GM15510 (cell line): ENCODE data around the gene SLCO4A1.

Experiments
- POLR2A ChIP-seq: IDR thresholded peaks from 3 replicates; pipeline ENCODE4 v1.6.1; 2011; ENCODE audit warnings: borderline replicate concordance; ENCODE audit not compliant: insufficient read length; ENCODE audit errors: extremely low read depth

The SLCO4A1 gene

DNA sequence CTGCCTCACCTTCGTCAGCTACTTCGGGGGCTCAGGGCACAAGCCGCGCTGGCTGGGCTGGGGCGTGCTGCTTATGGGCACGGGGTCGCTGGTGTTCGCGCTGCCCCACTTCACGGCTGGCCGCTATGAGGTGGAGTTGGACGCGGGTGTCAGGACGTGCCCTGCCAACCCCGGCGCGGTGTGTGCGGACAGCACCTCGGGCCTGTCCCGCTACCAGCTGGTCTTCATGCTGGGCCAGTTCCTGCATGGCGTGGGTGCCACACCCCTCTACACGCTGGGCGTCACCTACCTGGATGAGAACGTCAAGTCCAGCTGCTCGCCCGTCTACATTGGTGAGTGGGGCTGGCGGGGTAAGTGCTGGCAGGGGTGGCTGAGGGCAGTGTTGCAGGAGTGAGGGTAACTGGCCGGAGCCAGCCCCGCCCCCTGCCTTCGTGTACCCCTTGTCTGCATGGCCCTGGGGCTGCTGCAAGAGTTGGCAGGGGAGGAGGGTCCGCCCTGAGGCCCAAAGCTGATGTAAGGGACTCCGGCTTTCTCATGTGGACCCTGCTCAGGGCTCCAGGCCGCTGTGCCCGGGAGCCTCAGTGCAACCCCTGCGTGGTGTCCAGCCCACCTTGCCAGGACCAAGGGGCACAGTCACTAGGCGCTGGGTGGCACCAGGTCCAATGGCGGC is 14.8 kb downstream of the SLCO4A1 start:
- TF ChIP-seq POLR2A, result no peak

DNA sequence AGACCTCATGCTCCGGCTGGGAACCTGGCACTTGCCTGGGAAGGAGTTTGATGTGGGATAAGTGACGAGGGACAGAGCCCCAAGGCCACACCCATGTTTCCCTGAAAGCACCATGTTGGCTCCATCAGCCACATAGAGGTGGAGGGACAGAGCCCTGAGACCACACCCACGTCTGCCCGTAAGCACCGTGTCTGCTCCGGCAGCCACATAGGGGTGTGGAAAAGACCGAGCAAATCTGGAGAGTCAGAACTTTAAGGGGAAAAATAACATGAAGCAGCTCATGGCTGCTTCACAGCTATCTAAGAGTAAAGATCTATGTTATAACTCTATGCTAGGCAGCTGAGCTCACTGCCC is 15.3 kb downstream of the SLCO4A1 start:
- no peak for TF ChIP-seq POLR2A

DNA sequence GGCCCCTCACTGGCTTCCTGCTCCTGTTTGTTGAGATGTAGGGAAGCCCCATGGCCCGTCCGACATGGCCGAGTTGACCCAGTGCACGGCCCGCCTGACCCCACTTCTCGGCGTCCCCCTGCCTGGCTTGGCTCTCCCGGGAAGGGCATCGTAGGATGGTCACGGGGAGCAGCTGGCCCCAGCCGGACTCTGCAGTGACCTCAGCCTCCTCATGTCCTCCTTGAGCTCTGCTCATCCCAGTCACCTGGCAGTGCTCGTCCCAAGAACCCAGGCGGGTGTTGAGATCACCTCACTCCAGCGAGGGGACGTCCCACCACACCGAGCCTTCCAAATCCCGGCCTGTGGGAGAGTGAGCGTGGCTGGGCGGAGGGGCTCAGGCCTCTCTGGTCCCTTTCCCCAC is 15.7 kb downstream of the SLCO4A1 start:
- TF ChIP-seq POLR2A, result no peak

DNA sequence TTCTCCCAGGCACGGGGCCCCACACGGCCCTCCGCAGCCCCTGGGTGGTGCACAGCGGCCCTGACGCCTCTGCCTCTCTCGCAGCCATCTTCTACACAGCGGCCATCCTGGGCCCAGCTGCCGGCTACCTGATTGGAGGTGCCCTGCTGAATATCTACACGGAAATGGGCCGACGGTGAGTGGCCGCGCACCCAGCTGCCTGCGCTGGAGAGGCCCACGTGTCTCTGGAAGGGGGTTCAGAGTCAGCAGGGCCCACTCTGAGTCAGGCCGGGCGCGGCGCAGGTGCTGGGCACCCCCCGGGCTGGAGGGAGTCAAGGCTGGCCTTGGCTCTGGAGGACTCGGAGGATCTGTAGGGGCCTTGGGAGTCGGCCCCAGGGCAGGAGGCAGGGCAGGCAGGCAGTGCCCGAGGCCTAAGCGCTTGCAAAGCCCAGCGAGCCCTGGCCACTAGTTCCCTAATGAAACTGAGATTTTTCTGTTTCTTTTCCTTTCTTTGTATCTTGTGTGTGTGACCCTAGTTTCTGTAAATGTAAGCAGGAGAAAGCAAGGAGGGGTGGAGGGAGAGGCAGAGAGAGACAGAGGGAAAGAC is 16.4 kb downstream of the SLCO4A1 start:
- no peak for TF ChIP-seq POLR2A

DNA sequence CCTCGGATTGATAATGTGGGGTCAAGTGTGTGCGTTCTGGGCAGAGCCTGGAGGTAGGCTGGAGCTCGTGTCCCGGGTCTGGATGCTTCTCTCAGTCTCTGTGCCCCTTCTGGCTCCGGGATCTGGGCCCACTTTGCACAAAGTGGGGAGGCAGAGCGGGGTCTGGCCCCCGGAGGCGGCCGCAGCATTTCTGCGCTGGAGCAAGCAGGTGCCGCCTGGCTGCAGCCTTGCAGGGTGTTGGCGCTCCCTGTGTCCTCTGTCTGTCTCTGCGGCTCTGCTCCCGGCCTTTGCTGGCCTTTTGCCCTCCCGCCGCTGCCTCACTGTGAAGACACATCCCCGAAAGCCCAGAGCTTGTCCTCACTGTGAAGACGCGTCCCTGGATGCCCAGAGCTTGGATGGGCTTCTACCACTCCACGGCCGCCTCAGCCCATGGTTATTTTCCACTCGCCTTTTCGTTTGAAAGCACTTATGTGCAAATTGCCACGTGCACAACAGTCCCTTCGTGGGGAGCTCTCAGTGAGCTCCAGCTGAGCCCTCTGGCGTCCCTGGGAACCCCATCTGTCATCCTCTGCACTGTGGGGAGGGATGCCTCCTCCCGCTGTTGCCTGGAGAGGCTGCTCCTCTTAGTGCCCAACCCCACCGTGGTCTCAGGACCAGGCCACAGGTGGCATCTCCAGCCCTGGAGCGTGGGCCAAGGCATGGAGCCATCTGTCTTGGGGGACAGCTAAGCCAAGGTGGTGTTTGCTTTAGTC is 17.4 kb downstream of the SLCO4A1 start:
- TF ChIP-seq POLR2A, result no peak

DNA sequence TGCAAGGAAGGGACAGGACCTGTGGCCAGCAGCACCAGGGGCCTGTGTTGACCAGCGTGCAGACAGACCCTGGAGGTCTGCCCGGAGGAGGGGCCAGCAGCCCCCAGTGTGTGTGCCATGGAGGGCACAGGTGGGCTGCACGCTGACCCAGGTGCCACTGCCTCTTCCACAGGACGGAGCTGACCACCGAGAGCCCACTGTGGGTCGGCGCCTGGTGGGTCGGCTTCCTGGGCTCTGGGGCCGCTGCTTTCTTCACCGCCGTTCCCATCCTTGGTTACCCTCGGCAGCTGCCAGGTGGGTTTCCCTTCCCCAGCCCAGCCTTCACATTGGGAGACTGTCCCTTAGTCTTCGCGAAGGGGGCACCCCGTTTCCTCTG is 17.9 kb downstream of the SLCO4A1 start:
- TF ChIP-seq POLR2A, result no peak

DNA sequence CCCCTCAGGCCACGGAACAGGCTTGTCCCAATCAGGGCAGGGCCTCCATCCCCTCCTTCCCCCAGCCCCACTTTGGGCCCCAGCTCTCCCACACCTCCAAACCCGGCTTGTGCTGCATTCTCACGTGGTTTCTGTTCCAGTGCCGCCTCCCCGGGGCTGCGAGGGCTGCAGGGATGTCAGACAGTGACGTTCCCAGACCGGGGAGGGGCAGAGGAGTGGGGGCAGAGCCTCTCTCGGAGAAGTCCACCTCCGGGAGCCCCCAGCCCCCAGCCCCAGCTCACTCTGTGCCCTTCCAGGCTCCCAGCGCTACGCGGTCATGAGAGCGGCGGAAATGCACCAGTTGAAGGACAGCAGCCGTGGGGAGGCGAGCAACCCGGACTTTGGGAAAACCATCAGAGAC is 18.5 kb downstream of the SLCO4A1 start:
- no peak for TF ChIP-seq POLR2A

DNA sequence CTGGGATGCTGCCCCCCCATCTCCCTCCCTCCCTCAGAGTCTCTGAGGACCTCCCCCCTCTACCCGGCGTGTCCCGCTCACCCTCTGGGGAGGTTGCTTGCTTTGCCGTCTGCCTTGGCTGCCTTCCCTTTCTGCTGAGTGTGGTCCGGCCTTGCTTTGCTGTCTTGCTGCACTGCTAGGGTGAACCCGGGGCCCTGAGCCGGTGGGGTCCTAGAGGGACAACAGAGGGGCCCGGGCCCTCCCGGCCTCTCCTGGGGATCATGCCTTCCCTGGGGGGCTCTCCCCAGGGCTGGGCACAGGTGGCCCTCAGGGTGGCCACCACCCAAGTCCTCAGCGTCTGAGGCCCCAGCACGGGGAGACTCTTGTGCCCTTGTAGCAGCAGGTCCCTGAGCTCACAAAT is 19.3 kb downstream of the SLCO4A1 start:
- no peak for TF ChIP-seq POLR2A

DNA sequence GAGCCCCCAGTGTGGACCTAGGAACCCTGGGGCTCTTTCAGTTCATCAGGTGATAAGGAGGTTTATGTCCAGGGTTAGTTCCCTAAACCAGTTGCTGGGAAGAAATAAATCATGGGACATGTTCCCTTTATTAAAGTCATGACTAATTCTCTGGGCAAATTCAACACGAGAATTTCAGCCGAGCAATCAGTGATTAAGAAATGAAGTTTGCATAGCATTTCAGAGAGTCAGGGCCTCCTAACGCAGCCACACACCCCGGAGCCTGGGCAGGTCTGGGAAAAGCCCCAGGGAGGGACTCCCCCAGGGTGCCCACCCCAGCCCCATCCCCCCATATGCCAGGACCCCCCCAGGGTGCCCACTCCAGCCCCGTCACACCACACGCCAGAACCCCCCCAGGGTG is 20.1 kb downstream of the SLCO4A1 start:
- no peak for TF ChIP-seq POLR2A

DNA sequence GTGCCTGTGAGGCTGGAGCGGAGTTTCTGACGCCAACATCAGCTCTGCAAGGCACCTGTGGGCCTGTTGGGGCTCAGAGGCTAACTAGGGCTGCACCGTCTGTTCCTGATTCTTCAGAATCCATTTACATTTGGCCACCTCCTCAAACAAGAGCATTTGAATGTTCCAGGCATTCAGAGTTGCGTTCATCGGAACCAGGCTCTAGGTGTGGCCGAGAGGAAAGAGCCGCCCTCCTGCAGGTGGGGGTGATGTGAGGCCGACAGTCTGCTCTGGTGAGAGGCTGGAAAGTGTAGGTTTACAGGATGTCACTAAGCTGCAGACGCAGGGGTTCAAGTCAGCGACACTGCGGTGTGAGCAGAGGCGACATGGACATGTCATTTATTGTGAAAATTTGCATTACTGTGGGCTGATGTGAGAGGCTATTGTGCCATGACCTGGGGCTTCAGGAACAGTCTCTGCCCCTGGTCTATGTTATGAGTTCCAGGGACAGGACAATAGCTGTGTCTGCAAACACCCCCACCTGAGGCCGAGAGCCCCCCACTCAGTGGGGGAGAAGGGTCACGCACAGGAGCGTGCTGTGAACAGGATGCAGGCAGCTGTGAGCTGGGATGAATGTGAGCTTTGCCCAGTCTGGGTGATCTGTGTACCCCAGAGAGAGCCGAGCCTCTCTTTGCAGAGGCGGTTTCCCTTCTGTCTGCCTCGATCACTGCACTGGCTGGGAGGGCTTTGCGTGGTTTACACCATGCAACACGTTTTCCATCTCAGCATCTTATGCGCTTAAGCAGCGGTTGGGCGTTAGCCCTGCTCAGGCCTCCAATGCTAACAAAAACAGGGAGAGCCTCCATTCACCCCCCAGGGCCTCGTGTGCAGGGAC is 21.1 kb downstream of the SLCO4A1 start:
- no peak for TF ChIP-seq POLR2A

DNA sequence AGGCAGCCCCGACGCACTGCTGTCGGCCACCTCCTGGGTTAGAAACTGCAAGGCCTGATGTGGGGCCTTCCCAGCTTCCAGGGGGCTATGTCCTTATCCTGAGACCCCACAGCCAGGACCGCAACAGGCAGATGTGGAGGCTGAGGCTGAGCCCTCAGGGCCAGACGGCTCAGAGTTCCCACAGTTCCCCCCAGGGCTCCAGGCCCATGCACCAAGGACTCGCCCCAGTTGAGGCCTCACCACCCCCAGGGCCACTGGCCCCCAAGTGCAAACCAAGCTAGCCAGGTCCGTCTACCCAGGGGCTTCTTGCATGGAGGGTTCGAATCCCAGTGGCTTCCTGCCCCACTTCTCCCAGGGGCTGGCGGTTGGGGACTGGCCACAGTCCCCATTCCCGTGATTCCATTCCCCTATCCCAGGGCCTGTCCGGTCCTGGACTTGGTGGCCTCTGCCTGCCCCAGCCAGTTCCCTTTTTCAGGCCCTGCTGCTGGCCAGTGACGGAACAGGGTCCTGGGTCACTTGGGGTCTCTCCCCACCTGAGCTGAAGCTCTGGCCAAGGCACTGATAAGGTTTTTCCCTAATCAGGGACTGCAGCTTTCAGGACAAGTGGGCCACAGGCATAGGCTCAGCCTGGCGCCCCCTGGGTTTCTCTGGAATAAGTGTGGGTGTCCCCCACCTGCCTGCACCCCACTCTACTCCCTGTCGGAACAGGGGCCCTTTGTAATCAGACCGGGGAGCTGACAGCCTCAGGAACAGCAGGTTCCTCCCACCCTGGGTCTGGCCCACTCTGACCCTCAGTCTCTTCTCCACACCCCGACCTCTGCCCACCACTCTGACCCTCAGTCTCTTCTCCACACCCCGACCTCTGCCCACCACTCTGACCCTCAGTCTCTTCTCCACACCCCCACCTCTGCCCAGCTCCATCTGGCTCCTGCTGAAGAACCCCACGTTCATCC is 22.0 kb downstream of the SLCO4A1 start:
- TF ChIP-seq POLR2A, result no peak

DNA sequence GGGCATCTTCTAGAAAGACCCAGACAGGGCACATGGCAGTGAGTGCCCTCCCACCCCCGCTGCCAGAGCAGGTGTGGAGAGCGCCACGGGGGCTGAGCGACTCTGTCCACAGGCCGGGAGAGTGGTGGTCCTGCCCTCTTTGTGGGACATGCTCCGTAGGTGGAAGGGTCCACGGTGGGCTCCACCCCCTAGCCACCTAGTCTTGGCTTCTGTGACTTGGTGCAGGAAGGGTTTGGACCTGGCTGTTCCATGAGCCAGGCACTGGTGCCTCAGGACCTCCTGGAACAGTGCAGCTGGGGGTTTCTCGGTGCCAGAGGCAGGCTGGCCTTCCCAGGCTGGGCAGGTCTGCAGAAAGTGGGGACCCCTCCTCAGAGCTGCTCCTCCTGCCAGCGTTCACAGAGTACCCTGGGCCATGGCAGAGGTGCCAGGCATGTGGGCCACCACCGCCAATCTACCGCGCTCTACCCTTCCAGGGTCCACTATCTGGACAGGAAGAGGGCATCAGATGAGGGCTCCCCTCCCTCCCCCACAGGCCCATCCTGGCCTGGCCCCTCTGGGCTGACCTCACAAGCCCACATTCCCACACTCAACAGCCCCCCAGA is 23.0 kb downstream of the SLCO4A1 start:
- TF ChIP-seq POLR2A, result no peak

DNA sequence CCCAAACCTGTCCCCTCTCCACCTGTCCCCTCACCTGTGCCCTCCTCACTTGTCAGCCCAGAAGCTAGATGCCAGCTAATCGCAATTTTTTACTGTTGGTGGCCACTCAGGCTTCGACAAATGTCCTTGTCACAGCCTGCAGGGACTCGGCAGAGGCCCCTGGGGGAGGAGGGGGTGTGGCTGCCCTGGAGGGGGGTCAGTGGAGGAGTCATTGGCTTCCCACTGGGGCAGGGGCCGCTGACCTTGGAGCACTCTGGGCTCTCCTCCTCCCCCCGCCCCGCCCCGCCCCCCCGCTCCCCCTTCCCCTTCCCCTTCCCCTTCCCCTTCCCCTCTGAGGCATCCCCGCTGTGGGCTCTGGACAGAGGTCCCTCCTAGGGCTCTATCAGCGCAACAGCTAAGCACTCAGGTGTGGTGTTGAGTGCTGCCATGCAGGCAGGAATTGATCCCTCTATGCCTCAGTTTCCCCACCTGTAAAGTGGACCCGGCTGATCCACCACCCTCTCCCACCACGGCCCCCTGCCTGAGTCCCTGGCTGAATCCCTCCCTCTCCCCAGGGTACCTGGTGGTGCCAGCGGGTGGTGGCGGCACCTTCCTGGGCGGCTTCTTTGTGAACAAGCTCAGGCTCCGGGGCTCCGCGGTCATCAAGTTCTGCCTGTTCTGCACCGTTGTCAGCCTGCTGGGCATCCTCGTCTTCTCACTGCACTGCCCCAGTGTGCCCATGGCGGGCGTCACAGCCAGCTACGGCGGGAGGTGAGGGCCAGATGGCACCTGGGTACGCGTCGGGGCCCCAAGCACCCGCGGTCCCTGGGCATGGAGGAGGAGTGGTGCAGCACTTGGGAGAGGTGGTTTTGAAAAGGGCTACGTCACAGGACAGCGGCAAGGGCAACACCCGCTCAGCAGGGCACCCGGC is 23.8 kb downstream of the SLCO4A1 start:
- no peak for TF ChIP-seq POLR2A
